Measurements from ENCODE around the gene GALR3.

The GALR3 gene

GRCh38 chr22:37862570-37863325 lies 39.6 kb downstream of the GALR3 start:
- Mint-ChIP-seq H3K27ac (no peak overlapping the region), H3K4me3 (no peak overlapping the region), H3K9me3 (no peaks in the 10 kb centered on the region), H3K27me3 (no peaks in the 10 kb centered on the region), H3K36me3 (ENCODE audit: low read depth) (peaks cover 80% of the 10 kb centered on the region), H3K4me1 (ENCODE audit: low read depth) (peaks cover 12% of the 10 kb centered on the region)

- Mint-ChIP-seq H3K4me1 (ENCODE audit: low read depth) (peaks cover 12% of the 10 kb centered on the region), H3K36me3 (ENCODE audit: low read depth) (peaks cover 75% of the 10 kb centered on the region), H3K27ac (no peak overlapping the region), H3K27me3 (no peaks in the 10 kb centered on the region), H3K4me3 (no peak overlapping the region), H3K9me3 (no peaks in the 10 kb centered on the region)
Observed at GRCh38 chr22:37865510-37865909, 42.3 kb downstream of the GALR3 start.

DNA sequence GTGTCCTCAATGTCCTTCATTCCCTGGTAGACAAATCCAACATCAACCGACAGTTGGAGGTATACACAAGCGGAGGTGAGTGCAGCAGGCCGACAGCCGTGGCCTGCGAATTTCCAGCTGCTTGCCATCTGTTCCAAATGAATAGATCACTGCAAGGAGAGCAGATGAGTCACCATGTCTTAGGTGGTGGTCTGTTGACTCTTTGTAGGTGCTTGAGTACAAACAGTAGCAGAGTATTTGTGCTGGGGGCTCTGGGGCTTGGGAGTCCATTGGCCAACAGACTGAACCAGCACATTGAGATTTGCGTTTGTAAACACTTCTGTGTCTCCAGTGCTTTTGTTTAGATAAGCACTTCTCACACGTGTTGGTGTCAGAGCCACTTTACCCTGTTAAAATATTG lies 47.1 kb downstream of the GALR3 start:
- H3K36me3 Mint-ChIP-seq (ENCODE audit: low read depth) = peaks cover 68% of the 10 kb centered on the region
- H3K4me1 Mint-ChIP-seq (ENCODE audit: low read depth) = no peaks in the 10 kb centered on the region
- H3K27ac Mint-ChIP-seq = no peak overlapping the region
- no peaks in the 10 kb centered on the region for H3K27me3 Mint-ChIP-seq
- no peaks in the 10 kb centered on the region for H3K9me3 Mint-ChIP-seq
- H3K4me3 Mint-ChIP-seq = no peak overlapping the region

Data from stimulated activated naive CD8-positive, alpha-beta T cell treated with anti-CD3 and anti-CD28 coated beads, Interleukin-15, Interleukin-2, amounts not matched to agents 100 ng/mL and 50 ng/mL, for 24 hours (primary cell).